KBM-7 (cell line): ENCODE measurements around the gene GAS6.
"Not testable (repeated sequence)": the region's sequence is repeated elsewhere in the genome, so short reads cannot be mapped to it uniquely, and the experiment has no call there.

Experiments used
- DNase-seq: peaks from one replicate; pipeline ENCODE4 v3.0.0-alpha.2; 2015
- in situ Hi-C: fragments of 300-500 bp; cut with MboI; formaldehyde crosslinking; loops from 2 replicates; pipeline ENCODE4 v1.14.3; 2020; ENCODE audit warnings: low sequenced_read_pairs, low pct_unique_long_range_greater_than_20kb, mixed read lengths

GAS6 gene

DNA sequence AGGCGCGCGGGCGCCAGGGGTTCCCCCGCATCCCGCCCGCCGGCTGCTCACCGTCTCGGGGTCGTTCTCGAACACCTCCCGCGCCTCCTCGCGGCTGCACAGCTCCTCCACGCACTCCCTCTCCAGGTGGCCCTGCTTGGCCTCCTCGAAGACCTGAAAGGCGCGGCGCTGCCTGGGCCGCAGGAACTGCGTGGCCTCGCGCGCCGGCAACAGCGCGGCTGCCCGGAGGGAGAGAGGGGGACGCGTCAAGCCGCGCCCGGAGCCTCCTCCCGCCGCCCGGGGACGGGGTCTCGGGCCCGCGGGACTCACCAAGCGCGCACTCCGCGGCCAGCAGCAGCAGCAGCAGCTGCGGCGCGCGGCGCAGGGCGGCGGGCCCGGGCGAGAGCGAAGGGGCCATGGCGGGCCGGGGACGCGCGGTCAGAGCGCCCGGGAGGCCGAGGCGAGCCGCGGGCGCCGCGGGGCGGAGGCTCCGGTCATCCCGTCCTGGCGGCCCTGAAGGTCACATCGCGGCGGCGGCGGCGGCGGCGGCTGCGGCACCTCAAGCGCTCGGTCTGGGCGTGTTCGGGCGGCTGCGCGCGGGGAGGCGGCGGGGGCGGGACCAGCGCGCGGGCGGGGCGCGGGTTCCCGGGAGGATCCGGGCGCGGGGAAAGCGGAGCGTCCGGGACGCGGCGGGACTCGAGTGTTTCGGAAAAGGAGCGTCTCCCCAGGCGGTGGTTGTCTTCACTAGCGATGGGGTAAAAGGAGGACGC lies at the start of gene GAS6:
GAS6 (minus strand) TSS at position 553 of the 749 bp plus-strand sequence; CDS start at position 397, 156 bp downstream.
- in situ Hi-C loops: no loop called here
- peak; percentile 32 for DNase-seq

DNA sequence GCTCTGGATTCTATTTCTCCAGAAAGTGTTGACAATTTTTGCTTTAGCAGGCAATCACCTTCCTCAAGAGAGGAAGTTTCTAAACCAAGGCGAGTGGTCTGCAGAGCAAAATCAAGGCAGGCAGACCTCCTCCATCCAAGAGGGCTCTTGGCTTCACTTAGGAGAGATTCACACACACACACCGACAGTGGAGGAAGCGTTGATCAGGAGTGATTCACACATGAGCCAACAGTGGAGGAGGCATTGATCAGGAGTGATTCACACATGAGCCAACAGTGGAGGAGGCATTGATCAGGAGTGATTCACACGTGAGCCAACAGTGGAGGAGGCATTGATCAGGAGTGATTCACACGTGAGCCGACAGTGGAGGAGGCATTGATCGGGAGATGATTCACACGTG lies 49.5 kb upstream of the GAS6 start:
- in situ Hi-C loops: not testable (repeated sequence)

DNA sequence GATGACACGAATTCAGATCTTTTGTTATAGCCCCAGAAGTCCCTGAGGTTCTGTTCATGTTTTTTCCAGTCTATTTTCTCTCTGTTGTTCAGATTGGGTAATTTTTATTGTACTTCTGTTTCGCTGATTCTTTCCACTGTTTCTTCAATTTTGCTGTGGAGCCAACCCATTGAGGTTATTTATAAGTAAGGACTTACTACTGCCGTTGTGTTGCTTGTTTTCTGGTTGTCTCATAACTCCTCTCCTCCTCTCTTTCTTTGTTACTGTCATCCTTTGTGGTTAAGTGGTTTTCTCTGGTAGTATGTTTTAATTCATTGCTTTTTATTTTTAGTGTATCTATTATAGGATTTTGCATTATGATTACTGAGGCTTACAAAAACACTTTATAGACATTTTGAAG lies 48.7 kb upstream of the GAS6 start:
- in situ Hi-C loops: no loop called here
- no peak for DNase-seq

More for the DNA sequence above, 49.5 kb upstream of the GAS6 start:
- not testable (repeated sequence) for DNase-seq

DNA sequence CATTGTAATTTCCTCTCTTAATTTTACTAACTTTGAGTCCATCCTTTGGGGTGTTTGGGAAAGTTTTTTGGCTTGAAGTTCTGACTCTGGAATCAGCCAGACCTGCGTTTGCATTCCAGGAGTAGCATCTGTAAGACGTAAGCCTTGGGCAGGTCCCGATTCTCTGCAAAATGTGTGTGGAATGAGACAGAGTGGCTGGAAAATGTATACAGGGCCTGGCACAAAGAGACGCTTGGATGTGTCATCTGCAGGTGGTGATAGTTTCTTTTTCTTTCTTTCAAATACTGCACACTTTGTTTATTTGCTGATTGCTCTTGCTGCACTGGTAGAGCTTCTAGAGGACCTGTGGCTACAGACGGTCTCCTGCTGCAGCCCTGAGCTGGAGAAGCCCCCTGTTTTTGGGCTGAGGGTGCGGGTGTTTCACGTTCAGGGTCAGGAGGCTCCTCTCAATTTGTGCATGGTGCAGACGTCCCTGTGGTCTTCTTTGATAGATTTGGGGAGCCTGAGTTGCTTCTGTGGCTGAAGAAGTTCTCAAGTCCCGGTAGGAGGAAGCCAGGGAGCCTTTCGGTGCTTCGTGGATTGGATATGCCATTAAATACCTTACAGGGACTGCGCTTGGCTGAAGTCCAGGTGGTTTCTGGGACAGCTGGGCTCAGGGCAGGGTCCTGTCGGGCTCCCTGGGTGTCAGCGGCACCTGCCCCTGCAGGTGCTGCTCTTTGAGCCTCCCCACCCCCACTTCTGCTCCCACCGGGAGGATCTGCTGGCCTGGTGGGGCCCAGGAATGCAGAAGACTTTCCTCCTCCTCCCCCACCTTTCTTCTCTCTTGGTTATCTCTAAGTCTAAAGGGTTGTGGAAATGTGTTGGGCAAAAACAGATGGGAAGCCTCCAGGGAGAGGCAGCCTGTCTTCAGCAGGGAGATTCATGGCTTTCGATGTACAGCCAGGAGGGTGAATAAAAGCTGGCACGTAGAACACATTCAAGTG lies 44.0 kb upstream of the GAS6 start:
- DNase-seq: no peak

DNA sequence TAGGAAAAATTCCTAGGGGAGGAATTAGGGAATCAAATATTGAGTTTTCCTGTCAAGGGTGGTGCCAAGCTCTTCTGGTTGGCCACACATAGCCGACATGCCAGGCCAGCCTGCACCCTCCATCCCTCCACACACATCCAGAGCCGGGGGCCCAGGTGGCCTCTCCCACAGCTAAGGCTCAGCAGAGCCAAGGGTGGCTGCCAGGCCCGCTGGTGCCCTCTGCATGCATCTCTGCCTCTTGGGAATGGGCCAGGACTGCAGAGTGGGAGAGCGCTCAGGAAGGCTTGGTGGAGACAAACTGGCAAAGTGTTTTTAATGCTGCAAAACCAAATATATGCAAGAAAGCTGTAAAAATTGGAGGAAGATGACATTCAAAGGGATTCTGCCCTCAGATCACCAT lies 42.7 kb upstream of the GAS6 start:
- DNase-seq: no peak
- in situ Hi-C loops: no loop called here

More for the DNA sequence above, 44.0 kb upstream of the GAS6 start:
- in situ Hi-C loops: no loop called here

DNA sequence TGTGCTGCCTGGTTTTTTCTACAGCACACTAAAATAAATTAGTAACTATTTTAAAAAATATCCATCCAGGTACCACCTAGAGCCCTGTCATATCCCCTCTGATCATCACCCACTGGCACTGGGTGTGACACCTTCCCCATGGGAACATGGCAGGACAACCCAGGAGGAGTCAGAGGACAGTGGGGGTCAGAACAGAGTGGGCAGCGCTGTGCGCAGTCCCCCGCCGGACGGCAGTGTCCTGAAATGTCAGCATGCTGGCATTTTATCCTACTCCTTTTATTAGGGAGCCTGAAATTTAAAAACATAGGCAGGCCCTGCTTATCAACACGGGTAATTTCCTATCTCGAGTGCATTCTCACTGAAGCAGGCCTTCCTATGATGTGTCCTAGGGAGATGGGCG lies 42.1 kb upstream of the GAS6 start:
- in situ Hi-C loops: no loop called here
- DNase-seq: no peak

DNA sequence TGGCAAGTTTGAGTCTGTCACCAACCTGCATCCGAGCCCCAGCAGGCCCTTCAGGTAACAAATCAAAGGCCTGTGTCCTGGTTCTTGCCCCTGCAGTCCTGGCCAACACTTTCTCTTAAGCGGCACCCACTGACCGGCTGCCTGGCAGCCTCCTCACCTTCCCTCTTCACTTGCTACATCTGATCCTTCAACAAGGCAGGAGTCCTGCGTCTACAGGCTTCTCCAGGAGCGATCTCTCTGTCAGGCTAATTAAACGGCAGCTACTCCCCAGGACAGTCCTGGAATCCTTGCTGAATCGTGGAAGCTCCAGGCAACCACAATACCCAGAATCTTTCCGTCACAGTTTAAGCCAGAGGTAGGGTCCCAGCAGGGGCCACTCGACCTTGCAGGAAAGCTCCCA lies 41.1 kb upstream of the GAS6 start:
- DNase-seq: no peak
- in situ Hi-C loops: no loop called here

DNA sequence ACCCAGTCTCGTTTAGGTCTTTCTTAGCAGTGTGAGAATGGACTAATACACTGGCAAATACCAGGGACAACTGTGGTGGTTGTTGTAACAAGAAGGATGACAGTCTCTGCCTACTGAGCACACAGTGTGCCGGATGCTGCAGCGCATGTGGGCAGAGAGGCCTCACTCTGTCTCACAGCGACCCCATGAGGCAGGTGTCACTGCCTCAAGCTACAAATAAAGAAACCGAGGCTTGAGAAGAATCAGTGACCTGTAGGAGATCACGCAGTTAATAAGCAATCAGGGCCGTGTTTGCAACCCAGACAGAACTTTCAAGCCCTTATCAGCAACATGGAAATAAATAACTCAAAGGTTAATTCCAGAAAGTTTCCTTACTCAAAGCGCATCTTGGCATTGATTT lies 40.5 kb upstream of the GAS6 start:
- peak; percentile 39 for DNase-seq
- in situ Hi-C loops: no loop called here

DNA sequence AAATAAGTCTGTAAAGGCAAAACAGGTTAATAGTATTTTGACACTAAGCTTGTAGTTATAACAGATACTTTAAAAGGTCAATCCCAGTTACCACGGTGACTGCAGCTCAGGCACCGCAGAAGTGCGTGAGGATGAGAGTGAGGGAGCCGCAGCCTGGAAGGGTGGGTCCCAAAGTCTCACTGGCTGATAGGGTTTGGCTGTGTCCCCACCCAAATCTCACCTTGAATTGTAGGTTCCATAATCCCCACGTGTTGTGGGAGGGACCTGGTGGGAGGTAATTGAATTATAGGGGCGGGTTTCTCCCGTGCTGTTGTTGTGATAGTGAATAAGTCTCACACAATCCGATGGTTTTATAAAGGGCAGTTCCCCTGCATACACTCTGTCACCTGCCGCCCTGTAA lies 40.0 kb upstream of the GAS6 start:
- no peak for DNase-seq
- in situ Hi-C loops: no loop called here

DNA sequence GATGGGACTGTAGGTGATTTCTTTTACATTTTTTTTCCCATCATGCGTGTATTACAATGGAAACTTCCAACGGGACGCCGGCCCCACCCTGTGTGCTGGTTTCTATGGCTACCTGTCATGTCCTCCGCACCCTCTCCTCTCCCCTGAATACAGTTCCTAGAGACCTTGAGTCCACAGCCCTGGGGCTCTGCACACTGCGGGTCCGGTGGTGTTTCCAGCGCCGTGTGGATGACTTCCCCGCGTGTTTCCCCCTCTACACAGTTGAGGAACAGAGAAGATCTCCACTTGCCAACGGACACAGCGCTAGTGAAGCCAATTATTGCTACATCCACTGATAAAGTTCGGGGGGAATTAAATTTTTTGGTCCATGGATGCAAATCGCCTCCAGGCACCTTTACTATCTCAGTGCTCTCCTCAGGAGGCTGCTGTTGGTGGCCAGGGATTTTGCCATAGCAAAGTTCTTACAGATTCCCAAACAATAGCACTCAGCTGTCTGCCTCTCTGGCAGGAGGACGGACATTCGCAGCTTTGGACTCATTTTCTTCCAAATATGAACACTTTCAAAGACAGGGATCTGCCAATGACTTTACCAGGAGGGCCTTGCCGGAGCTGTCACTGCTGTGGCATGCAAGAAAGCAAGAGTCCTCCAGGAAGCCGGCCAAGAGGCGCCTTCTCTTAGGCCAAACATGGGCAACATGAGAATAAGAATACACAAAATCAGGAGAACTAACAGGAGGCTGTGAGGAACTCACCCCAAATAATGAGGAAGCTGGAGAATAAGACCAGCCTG lies 39.3 kb upstream of the GAS6 start:
- DNase-seq: no peak
- in situ Hi-C loops: no loop called here

DNA sequence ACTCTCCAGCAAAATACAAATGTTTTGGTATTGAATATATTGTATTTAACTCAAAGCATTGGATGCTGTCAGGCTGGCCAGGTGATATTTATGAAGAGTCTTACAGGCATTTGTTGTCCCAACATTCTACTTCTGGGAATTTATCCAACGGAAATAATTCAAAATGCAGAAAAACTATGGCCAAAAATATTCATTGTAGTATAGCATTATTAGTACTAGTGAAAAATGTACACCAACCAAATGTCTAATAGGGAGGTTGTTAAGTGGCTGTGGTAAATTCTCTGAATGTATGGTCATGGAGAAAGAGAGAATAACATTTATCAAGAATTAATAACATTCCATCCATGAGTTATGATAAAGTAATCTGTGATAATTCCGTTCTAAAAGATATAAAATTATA lies 38.6 kb upstream of the GAS6 start:
- DNase-seq: no peak

DNA sequence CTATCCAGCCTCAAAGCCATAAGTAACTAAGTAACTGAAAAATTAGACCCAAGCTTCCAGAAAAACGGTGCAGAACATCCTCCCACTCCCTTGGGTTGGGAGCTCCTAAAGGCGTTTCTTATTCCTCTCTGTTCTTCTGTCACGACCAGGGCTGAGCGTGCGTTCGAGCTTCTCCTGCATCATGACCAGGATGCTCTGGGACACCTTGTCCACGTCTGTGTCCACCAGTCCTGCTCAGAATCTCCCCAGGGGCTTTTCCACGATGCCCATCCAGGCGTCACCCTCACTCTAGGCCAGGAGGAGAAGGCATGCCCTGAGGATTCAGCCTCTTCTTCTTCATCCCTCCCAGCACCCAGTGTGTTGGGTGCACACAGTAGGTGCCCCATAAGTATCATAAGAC lies 37.8 kb upstream of the GAS6 start:
- no peak for DNase-seq
- in situ Hi-C loops: no loop called here

More for the DNA sequence above, 38.6 kb upstream of the GAS6 start:
- in situ Hi-C loops: no loop called here

DNA sequence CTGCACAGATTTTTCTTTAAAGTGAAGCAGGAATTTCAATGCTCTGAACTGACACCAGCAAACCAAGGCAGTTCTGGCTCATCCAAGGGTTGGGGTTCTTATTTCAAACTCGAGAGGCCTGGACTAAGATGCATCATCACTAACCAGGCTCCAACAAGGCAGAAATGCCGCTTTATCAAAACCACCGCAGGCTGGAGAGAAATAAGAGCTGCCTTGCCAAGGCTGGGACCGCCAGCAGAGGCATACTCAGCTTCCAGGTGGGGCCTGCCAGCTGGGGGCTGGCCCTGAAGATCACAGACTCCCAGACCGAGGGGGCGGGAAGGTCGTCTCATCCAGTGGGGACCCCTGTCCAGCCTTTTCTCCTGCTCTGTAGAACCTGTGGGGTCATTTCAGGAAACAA lies 37.4 kb upstream of the GAS6 start:
- in situ Hi-C loops: no loop called here
- no peak for DNase-seq

DNA sequence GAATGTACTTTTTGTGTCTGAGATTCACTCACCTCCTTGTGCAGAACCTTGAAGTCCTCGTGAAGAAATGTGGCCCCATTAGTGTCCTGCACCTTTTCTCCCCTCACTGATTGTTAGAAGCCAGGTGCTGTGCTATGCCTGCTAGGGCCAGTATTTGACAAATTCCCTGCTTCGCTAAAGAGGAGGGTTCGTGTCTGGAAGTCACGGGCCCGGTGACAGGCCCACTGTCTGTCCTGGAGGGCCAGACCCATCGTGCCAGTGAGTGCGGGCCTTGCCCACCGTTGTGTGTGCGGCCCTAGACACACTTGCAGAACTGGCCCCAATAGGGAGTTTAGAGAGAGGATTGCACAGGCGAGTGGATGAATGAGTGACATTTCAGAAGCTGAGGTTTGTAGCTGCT lies 36.8 kb upstream of the GAS6 start:
- DNase-seq: no peak

DNA sequence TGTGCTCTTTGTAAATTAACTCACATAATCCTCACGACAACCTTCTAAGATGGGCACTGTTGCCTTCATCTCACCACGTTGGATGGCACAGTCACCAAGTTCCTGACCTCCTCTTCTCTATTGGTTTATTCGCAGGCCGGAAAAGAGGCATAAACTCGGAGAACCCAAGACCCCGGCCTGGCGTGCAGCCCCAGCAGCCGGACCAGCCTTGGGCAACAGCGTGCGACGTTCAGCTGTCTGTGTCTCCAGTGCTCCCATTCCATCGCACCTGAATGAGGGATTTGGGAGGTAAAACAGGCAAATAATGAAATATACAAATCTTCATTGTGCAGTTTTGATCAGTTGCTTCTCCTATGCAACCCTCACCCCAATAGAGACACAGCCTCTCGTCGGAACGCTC lies 34.5 kb upstream of the GAS6 start:
- in situ Hi-C loops: no loop called here
- no peak for DNase-seq

More for the DNA sequence above, 36.8 kb upstream of the GAS6 start:
- in situ Hi-C loops: no loop called here

DNA sequence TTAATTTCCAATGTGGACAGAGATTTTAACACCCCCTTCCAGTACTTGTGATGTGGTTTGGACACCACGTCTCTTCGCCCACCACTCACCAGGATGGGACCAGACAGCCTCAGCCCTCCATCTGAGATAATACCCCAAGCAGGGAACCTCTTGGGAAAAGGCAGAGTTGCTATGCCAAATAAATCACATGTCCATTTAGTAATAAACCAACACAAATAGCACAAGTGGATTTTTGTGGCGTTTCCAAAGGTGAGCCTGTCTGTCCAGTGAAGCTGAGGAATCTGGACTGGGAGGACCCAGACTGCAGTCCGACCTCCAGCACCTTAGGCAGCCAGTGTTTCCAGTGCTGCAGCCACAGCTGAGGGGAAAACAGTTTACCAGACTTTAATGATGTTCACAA lies 34.1 kb upstream of the GAS6 start:
- in situ Hi-C loops: no loop called here
- no peak for DNase-seq

DNA sequence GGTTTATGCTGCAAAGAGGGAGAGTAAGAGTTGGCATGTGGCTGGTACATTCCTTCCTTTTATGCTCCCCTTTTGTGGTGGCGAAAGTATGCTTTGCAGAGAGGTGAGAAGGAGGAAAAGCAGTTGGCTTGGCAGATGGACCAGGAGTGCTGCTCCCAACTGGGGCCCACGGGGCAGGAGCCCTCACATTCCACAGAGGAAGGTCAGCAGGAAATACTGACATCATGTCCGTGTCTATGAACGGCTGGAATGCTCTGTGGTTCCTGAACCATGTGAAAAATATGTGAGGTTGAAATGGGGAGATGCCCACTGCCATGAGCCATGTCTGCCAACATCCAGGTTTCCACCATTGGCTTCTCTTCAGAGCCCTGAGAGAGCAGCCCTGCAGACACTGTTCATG lies 33.3 kb upstream of the GAS6 start:
- no peak for DNase-seq

DNA sequence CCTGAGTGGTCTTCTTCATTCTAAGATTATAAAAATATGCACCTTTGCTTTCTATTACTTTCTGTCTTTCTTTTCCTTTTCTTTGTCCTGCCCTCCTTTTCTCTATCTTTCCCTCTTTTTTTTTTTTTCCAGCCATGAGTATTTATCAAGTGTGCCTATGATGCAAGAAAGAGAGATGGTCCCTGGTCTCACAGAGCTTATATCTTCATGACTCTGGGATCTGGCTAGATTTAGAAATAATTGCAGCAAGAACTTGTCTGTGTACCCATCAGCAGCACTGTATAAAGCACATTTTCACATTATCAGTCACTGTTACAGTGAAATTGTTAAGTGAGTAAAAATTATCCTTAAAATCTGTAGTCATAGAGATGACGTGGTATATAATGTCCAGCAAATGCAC lies 31.6 kb upstream of the GAS6 start:
- DNase-seq: no peak
- in situ Hi-C loops: no loop called here

More for the DNA sequence above, 33.3 kb upstream of the GAS6 start:
- in situ Hi-C loops: no loop called here

DNA sequence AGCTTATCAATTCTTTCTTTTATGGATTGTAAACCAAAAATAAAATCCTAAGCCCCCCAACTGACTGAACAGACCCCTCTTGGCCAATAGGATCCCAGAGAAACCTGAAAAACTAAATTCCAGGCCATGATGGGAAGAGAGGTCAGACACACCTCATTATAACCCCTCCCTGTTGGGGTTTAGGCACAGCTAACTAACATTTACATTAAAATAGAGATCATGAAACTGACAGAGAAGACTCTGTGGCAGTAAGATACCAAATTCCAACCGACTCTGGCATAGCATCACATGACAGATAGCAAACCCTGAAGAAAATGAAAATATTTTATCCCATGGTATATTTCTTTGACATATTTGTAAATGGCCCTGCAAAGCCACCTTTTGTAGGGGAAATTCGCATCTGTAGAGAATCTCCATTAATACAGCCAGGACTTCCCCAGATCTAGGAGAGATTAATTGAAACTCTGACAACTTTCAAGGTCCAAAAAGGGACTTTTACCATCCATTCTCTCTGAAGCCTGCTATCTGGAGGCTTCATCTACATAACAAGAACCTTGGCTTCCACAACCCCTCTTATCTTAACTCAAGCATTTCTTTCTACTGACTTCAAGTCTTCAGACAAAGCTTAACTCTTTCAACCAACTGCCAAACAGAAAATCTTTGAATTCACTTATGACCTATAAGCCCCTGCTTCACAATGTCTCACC lies 27.1 kb upstream of the GAS6 start:
- in situ Hi-C loops: no loop called here

More for the DNA sequence above, 27.1 kb upstream of the GAS6 start:
- DNase-seq: no peak
